Measurements from ENCODE around the gene CDHR2.
"Not testable (repeated sequence)": the region's sequence is repeated elsewhere in the genome, so short reads cannot be mapped to it uniquely, and the experiment has no call there.

Gene CDHR2

DNA sequence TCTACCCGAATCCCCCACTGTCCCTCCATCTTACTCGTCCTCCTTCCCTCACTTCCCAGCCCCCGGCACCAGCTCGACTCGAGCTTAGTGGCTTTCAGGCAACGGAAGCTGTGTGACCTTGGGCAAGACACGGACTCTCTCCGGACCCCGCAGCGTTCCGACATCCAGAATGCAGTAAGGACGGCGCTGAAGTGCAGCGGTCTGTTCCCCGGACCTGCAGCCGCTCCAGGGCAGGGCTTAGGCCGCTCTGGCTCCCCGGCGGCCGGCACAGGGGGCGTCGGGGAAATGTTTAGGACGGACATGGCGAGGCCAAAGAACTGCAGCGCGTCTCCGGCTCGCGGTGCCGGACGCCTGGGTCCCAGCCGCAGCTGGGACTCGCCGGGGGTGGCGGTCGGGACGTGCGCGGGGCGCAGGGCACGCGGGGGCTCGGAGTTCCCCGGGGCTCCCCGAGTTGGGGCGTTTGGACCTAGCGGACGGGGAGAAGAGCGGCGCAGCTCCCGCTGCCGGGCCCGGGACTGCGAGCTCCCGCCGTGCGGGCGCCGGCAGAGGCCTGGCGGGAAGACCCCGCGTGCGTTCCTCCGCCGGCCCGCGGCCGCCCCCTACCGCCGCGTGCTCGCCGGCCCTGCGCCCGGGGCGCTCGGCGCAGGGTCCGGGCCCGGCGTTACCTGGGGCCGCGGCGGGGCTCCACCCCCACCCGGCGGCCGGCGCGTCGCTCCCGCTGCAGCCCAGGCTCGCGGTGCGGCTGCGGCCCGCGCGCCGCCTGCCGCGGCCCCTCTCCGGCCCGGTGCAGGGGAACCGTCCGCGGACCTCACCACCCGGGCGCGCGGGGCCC lies 6.3 kb upstream of the CDHR2 start:
- FAIRE-seq, result no peak

DNA sequence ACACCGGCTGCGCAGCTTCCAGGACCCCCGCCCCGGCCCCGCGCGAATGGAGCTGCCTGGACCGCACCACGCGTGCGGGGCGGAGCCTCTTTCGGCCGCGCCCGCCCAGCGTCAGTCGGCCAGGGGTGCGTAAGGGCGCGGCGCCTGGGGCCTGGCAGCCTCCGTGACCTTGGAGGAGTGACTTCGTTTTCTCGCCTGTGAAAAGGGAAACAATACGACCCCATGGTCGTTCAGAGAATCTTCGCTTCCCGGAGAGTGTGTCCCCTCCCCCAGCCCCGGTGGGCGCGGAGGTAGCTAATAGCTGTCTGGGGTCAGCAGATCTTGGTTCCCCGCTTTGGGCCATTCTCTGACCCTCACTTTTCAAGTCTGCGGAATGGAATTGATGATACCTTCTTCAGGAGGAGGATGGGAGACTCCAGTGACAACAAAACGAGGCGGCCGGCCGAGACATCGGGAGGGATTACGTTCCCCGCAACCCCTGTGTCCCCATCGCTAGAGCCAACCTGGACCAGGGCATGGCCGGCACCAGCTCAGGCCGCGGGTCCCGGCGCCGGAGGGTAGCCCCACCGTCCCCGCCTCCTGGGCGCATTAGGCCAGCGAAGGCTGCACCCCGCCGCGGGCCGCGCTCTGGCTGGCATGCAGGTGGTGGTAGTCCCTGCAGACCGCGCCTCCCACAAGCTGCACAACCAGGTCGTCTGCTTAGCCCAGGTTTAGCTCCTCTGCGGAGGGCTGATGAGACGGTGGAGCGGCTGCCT lies 5.5 kb upstream of the CDHR2 start:
- FAIRE-seq, result no peak

DNA sequence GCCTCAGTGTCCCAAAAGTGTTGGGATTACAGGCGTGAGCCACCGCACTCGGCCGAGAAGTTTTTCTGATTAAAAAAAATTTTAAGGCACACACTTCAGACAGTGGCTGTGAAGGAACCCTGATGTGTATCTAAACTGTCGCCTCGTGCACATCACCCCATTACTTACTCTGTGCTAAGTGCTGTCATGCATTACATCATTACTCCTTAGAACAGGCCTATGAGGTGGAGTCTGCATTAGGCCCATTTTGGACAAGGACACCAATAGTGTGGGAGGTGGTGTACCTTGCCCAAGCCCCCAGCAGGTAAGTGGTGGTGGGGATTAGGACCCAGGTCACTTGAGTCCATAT lies 3.8 kb upstream of the CDHR2 start:
- no peak for FAIRE-seq

DNA sequence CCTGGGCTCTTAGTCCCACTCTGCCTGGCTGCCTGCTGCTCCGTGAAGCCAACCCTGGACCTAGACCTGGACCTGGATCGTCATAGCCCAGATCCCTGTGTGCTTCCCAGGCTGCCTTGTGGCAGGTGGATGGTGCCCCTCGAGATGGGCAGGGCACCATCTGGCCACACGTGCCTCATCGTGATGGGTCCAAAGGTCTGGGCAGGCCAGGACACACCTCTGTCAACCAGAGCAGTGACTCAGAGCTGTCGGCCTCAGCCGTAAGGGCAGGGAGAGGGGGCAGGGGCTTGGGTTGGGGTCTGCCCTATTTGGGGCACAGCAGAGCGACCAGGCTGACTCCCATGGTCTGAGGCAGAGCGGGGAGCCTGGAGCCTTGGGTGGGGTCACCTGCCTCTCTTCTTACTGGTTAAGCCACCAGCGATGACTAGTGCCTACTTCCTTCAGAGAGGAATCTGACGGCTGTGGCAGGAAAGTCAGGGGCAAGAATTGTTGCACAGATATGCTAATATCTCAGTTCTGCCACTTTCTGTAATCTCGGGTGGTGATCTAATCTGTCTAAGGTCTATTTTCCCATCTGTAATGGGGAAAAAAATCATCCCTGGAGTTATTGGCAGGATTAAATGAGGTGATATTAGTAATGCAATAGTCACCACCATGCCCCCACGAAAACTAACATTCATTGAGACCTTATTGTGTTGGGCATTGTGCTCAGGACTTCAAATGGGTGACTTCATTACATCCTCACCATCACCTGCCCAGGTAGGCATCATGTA lies 3.2 kb upstream of the CDHR2 start:
- FAIRE-seq, result no peak

DNA sequence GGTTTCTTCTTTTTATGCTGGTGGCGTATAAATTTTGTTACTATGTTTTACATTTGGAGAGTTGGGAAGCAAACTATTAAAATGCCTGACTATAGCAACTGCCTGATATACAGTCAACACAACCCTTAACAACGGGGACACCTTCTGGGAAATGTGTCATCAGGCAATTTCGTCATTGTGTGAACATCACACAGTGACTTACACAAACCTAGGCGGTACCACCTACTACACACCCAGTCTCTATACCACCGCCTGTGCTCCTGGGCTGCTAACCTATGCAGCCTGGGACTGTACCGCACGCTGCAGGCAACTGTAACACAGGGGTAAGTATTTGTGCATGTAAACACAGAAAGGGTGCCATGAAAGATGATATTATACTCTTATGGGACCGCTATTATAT lies 1.3 kb upstream of the CDHR2 start:
- FAIRE-seq, result no peak

DNA sequence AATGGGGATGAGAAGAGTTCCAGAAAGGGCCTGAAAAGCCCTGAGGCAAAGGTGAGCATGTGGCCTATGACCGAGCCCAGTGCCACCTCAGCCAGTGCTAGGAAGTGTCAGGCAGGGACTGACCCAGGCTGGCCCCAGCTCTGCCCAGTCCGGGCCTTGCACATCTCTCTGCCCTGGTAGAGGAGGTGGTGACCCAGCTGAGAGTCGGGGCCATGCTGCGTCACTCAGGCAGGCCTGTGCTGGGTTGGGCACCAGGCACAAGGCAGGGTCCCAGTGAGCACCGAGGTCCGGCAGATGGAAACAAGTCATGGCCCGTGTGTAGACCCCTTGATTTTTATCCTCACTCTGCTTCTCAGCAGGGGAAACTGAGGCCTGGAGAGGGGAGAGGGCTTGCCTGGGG lies 729 bp downstream of the CDHR2 start:
- no peak for FAIRE-seq

DNA sequence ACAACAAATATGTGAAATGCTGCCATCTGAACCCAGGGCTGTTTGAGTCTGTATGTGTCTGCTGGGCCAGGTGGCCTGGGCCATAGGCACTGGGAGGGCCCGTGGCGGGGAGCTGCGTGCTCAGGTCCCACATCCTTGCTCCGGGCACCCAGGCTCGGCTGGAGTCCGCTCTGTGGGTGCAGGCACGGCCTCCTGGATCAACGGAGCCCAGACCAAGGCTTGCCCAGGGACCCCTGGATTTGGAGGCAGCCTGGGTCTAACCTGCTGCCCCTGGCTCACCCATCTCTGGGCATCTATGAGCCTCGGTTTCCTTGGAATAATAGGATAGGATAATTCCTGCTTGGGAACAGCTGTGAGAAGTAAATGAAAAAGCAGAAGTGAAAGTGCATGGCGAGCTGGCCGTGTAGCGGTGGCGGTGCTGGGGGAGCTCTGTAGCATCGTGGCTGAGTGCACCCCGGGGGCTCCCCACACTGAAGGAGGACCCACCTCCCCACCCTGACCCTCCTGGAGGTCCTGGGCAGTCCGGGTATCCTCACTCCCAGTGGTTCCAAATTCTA lies 1.2 kb downstream of the CDHR2 start:
- FAIRE-seq, result no peak

DNA sequence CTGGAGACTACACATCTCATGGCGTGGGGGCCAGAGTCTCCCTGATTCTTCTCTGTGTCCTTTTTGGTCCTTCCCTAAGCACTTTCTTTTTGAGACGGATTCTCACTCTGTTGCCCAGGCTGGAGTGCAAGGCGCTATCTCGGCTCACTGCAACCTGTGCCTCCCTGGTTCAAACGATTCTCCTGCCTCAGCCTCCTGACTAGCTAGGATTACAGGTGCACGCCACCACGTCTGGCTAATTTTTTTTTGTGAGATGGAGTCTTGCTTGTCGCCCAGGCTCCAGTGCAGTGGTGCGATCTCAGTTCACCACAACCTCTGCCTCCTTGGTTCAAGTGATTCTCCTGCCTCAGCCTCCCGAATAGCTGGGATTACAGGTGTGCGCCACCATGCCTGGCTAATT lies 1.8 kb downstream of the CDHR2 start:
- not testable (repeated sequence) for FAIRE-seq

DNA sequence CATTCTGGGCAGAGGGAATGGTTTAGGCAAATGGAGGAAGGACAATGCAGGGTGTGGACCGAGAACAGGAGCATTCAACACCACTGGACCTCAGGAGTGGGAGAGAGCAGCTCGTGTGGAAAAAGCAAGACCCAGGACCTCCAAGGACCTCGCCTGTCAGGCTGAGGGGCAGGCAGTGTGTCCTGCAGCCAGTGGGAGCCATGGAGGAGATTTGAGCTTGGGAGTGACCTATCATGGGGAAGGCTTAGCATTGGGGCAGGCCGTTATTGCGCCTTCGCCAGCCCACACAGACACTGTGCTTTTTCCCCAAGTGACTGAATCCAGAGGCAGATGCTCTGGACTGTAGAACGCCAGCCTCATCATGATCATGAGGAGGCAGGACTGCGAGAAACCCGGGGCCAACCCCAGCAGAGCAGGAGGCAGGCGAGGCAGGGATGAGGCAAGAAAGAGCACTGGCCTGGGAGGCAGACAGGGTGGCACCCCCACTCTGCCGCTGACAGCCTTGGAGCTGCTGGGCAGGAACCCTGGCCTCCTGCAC lies 3.3 kb downstream of the CDHR2 start:
- no peak for FAIRE-seq

DNA sequence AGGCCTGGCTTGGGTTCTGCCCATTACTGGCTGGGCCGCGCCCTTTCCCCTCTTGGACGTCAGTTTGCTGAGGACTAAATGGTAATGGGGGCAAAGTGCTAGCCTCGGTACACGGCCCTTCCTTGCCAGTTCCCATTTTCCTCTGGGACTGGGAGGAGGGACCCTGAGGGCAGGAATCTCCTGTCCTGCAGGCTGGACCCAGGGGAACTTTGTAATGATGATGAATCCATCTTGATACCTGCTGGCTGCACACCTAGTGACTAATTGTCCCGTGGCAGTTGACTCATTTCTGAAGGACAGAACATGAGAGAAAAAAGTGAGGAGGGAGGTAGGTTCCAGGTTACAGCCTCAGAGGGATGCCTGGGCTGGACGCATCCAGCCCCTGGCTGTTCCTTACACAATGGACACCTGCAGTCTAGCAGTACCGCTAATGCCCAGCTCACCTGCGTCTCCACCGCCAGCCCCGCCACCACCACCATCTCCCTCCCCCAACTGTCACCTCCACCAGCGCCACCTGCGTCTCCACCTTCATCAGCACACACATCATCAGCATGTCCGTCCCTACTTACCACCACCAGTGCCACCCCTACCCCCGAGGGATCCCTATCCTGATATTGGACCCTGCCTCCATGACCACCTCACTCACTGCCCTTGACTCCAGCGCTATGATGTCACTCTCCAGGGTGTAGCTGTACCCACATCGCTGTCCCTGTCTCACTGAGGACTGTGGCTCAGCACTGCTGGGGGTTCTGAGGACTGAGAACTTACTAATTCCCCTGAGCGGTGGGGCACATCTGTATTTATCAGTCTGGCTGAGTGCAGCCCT lies 4.3 kb downstream of the CDHR2 start:
- FAIRE-seq, result no peak

DNA sequence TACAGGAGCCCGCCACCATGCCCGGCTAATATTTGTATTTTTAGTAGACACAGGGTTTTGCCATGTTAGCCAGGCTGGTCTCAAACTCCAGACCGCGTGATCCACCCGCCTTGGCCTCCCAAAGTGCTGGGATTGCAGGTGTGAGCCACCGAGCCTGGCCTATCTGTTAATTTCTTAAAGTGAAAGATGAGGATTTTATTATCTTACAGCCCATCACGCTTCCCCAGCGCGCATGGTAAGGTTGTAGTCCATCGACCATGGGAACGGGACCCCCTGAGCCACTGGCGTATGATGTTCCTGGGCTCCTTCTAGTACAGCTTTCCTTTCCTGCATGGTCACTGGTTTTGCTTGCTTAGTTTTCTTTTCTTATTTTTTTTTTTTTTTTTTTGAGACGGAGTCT lies 8.7 kb downstream of the CDHR2 start:
- no peak for FAIRE-seq

DNA sequence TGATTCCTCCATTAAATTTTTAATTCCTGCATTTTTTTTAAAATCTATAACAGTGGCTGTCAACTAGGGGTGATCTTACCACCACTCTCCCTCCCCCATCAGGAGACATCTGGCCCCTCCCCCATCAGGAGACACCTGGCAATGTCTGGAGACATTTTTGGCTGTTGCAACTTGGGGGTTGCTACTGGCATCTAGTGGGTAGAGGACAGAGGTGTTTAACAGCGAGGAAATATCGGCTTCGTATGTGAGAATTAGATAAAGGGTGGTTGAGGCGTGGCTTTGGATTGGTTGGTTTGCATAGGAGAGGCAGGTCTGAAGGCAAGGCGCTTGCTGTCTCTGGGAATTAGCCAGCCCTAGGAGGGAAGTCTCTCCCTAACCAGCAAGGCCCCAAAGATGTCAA lies 10.5 kb downstream of the CDHR2 start:
- no peak for FAIRE-seq

DNA sequence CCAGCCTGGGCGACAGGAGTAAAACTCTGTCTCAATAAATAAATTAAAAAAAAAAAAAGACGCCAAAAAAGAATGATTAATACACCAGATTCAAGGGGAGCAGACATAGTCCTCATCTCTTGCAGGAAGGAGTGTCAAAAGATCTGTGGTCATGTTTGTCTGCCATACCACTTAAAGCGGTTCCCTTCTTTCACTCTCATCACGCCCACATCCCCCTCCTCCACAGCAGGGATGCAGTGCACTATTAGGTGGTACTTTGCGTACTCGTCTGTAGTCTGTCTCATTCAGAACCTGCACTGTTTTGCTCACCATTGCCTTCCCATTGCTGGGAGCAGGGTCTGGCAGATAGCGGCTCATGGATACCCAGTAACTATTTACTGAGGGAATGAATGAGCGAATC lies 11.2 kb downstream of the CDHR2 start:
- FAIRE-seq, result no peak

DNA sequence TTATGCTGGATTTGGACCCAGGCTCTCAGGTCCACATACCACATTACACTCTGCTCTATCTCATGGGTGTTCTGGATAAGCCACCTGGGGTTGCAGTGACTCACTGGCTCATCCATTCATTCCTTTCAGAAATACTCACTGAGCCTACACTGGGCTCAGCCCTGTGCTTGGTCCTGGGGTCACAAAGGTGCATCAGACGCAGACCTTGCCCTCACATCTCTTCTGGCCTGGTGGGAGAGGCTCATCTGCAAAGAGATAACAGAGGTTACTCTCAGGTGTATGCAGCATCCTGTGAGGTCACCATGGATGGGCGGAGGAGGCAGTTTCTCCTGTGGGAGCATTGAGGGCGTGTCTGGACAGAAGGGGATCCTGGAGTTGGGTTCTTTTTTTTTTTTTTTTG lies 12.1 kb downstream of the CDHR2 start:
- no peak for FAIRE-seq

DNA sequence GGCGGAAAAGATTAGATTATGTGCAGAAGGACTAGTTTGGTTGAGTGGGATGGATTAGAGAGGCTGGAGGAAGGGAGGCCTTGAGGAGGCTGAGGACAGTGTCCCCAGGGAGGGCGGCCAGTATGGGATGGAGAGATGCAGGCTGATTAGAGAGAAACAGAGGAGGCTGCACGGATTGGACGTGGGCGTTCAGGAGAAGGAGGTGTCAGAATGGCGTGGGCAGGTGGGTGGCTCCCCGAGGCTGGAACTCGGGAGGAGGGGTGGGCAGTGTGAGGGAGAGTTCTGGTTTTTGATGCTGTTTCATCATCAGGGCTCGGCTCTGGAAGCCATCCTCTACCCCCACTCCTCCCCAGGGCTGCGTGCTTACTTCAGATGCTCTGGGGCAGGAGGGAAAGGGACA lies 13.0 kb downstream of the CDHR2 start:
- FAIRE-seq, result no peak

DNA sequence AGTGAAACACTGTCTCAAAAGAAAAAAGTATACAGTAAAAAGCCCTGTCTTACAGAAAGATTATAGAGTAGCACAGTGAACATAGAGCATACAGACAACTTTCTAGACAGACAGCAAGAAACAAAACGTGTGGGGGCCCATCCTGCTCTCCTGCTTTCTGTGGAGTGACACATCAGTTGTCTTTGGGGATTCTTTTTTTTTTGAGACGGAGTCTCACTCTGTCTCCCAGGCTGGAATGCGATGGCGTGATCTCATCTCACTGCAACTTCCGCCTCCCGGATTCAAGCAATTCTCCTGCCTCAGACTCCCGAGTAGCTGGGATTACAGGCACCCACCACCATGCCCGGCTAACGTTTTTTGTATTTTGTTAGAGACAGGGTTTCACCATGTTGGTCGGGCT lies 14.9 kb downstream of the CDHR2 start:
- FAIRE-seq, result no peak

DNA sequence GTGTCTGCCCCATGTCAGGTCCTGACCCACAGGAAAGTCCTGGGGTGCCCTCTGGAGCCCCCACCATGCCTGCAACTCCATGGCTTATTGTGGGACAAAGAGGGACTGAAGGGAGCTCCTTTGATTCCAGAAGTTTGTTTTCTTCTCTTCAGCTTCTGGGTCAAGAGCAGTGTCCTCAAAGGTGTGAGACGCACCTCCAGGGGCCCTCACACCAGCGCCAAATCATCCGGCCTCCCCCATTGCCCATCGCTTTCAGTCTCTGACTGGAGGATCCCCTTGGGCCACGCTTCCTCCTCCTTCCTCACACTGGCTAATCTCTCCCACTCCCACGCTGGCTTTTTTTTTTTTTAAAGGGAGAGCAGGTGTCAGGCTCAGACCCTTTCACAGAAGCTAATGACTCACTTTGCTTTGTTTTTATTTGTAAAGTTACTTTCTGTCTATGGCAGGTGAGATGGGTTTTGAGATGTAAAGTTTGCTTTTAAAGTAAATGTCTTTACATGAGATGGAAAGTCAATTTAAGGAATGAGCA lies 16.7 kb downstream of the CDHR2 start:
- FAIRE-seq, result no peak

DNA sequence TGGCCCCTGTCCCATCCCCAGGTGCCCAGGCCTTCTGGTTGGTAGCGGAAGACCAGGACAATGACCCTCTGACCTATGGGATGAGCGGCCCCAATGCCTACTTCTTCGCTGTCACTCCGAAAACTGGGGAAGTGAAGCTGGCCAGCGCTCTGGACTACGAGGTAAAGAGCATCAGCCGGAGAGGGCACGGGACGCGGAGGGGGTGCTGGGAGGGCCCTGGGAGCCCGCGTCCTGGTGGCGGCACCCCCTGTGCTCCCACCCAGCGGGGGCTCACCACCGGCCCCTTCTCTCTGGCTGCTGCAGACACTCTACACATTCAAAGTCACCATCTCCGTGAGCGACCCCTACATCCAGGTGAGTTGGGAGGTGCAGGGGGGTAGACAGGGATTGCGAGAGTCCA lies 19.5 kb downstream of the CDHR2 start:
- FAIRE-seq, result no peak

DNA sequence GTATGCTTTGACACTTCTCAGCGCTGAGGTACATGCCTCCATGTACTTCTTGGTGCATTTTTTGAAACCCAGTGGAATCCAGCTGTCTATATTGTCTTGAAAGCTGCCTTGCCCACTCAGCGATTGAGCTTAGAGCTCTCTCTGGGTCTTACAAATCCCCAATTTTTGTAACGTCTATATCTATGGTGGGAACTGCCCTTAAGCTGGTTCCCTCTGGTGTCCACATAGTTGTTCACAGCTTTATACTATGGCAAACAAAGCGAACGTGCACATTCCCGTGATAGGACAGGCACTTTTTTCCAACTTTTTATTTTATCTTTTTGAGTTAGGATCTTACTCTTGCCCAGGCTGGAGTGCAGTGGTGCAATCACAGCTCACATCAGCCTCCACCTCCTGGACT lies 20.9 kb downstream of the CDHR2 start:
- no peak for FAIRE-seq

DNA sequence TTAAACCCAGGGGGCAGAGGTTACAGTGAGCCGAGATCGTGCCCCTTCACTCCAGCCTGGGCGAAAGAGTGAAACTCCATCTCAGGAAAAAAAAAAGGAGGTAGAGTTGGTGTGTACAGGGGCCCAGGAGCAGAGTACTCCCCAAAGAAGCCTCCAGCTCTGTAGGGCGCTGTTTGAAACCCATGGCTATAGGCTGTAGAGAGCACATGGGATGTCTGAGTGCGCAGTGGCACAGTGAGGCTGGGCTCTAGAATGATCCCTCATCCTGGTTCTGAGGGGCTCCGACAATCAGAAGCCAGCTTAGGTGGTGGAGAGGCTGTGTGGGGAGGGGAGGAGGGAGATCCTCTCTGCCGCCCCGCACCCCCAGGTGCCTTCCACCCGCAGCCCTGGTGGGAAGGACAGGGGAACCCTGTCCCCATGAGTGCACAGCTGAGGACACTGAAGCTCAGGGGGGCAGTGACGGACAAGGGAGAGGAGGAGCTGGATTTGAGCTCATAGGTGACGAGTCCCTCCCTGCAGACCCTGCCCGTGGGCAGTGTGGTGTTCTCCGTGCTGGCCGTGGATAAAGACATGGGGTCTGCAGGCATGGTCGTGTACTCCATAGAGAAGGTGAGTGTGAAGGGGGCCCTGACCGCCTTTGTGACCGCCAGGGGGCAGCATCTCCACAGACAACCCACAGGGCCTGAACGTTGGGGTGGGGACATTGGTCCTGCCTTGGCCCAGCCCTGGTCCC lies 24.6 kb downstream of the CDHR2 start:
- no peak for FAIRE-seq

DNA sequence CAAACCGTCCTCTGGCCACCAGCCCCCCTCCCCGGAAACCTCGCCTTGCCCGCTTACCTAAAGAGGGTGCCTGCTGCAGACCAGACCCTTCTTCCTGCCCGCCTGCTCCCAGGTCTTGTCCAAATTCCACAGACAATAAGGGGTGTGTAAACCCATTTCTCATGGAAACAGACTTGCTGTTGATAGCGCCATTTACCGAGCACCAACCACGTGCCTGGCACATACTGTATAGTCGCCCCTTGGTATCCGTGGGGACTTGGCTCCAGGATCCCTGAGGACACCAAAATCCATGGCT lies 25.1 kb downstream of the CDHR2 start:
- no peak for FAIRE-seq

DNA sequence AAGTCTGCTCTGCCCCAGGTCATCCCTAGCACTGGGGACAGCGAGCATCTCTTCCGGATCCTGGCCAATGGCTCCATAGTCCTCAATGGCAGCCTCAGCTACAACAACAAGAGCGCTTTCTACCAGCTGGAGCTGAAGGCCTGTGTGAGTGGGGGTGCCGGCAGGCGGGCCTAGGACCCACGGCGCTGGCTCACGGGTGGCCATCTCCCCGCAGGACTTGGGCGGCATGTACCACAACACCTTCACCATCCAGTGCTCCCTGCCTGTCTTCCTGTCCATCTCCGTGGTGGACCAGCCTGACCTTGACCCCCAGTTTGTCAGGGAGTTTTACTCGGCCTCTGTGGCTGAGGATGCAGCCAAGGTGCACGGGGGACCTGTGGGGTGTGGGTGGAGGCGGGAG lies 25.9 kb downstream of the CDHR2 start:
- no peak for FAIRE-seq
